Gastrocnemius medialis (tissue), 4 donors: Measurements from ENCODE around the gene VCPKMT. TPM values are rescaled to one million over a fixed set of nuclear protein-coding genes. Genes with fewer than 3 reads are reported as not detected.

ENCODE experiments used
- ATAC-seq, 2 donors: fragments of 150-250 bp; one replicate each; pipeline ENCODE4 v1.9.1; 2016
- DNase-seq, 2 donors: peaks; one replicate each; pipeline ENCODE4 v3.0.0-alpha.2; 2019
- H3K27ac ChIP-seq, 4 donors: fragments of 200-600 bp; sonication (generic); 1 replicate in 1 of 4; 2 replicates in 3 of 4; pipeline ENCODE4 v1.5.1; 2016 to 2018; ENCODE audit warnings: mild to moderate bottlenecking in 2 of 4, moderate library complexity in 1 of 4
- H3K27me3 ChIP-seq, 3 donors: fragments of 200-600 bp; sonication (generic) in 2 of 3; 1 replicate in 1 of 3; 2 replicates in 2 of 3; pipeline versions ENCODE4 v1.5.1 to v1.6.0; 2016 to 2019; ENCODE audit warnings: mild to moderate bottlenecking in 1 of 3, moderate library complexity in 1 of 3
- H3K36me3 ChIP-seq, 2 donors: fragments of 200-600 bp; sonication (generic) in 1 of 2; one replicate each; pipeline ENCODE4 v1.5.1; 2017 to 2018
- H3K4me1 ChIP-seq, 2 donors: fragments of 200-600 bp; sonication (generic) in 1 of 2; one replicate each; pipeline ENCODE4 v1.5.1; 2016 to 2017; ENCODE audit warnings: mild to moderate bottlenecking in 2 of 2
- H3K4me3 ChIP-seq, 4 donors: fragments of 200-600 bp; sonication (generic) in 3 of 4; 1 replicate in 1 of 4; 2 replicates in 3 of 4; pipeline ENCODE4 v1.5.1; 2016 to 2019; ENCODE audit warnings: mild to moderate bottlenecking in 2 of 4
- H3K9me3 ChIP-seq, 3 donors: fragments of 200-600 bp; sonication (generic) in 2 of 3; 1 replicate in 1 of 3; 2 replicates in 2 of 3; pipeline ENCODE4 v1.5.1; 2016 to 2019
- POLR2A ChIP-seq, 2 donors: fragments of 450-650 bp; IDR thresholded peaks; one replicate each; pipeline ENCODE4 v1.6.1; 2017; ENCODE audit warnings: antibody characterized with exemption in 2 of 2, mild to moderate bottlenecking in 2 of 2, moderate library complexity in 2 of 2
- in situ Hi-C, 4 donors: fragments of 200-750 bp; cut with MboI; loops; one replicate each; pipeline versions ENCODE4 v1.15.0 to v1.8.0; 2017; ENCODE audit warnings: low sequenced_read_pairs in 4 of 4
- intact Hi-C: fragments of 100-400 bp; cut with DNase I; formaldehyde crosslinking; loops from one replicate; pipeline ENCODE4 v1.15.1; 2023; ENCODE audit warnings: low total_unique reads
- total RNA-seq, 4 donors: library from RNA; depleted of rRNA; stranded (reverse); fragments of >200 nt; gene quantifications; one replicate each; pipeline versions ENCODE4 v1.1.0 to v1.2.3, GENCODE V29; 2016
- TF ChIP-seq, protein P1 (sequence below), 5 experiments: fragments of 450-650 bp in 3 of 5; fragments of 200-600 bp in 2 of 5; sonication (generic) in 2 of 5; IDR thresholded peaks in 4 of 5; conservative IDR thresholded peaks in 1 of 5; 1 replicate in 4 of 5; 2 replicates in 1 of 5; pipeline ENCODE4 v1.5.1; 2016 to 2019; ENCODE audit warnings: antibody characterized with exemption in 5 of 5, mild to moderate bottlenecking in 3 of 5, moderate library complexity in 3 of 5

The VCPKMT gene
- total RNA-seq, 4 donors from 2014 or later = 2.2 to 7.3 (median 4.9) TPM

DNA sequence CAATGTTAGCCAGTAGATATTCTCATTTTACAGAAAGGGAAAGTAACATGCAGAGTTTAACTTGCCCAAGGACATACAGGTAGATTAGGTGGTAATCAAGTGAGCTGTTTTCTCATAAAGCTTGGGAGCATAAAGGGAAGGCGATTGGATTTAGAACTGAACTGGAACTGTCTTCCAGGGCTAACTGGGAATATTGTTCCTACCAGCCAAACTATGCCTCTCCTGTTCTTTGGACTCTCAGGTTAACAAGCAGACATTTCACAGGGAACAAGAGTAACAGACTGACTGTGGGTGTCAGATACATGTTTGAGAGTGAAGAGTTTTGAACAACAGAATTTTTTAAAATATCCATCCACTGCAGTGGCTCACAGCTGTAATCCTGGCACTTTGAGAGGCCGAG is 15.6 kb downstream of the VCPKMT start:
- Histone ChIP-seq H3K36me3 (no peaks in the 10 kb centered on the region), H3K27ac (no peak overlapping the region), H3K4me3 (no peak overlapping the region), H3K27me3 (no peaks in the 10 kb centered on the region), H3K9me3 (no peaks in the 10 kb centered on the region), H3K4me1 (peaks cover 0 to 6% of the 10 kb centered on the region in 2 donors)
- ATAC-seq (no peak), DNase-seq (no peak)
- TF ChIP-seq, protein P1, sequence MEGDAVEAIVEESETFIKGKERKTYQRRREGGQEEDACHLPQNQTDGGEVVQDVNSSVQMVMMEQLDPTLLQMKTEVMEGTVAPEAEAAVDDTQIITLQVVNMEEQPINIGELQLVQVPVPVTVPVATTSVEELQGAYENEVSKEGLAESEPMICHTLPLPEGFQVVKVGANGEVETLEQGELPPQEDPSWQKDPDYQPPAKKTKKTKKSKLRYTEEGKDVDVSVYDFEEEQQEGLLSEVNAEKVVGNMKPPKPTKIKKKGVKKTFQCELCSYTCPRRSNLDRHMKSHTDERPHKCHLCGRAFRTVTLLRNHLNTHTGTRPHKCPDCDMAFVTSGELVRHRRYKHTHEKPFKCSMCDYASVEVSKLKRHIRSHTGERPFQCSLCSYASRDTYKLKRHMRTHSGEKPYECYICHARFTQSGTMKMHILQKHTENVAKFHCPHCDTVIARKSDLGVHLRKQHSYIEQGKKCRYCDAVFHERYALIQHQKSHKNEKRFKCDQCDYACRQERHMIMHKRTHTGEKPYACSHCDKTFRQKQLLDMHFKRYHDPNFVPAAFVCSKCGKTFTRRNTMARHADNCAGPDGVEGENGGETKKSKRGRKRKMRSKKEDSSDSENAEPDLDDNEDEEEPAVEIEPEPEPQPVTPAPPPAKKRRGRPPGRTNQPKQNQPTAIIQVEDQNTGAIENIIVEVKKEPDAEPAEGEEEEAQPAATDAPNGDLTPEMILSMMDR (IDR thresholded peaks at IDR 0.05 in 4 of 5, conservative IDR thresholded peaks at IDR 0.05 in 1 of 5) = no peak
- TF ChIP-seq POLR2A (IDR thresholded peaks at IDR 0.05) = no peak
- in situ Hi-C loops = loop anchor here in 2 of 4 donors (5.0 to 25.0 kb wide), 2 partner anchors 234 to 464 kb away; partner anchors contain the start of gene DNAAF2 (in 2 of the 2)
- intact Hi-C loops = loop anchor here (10.0 kb wide), 1 partner anchor 466 kb away; the partner anchor contains the start of gene DNAAF2

DNA sequence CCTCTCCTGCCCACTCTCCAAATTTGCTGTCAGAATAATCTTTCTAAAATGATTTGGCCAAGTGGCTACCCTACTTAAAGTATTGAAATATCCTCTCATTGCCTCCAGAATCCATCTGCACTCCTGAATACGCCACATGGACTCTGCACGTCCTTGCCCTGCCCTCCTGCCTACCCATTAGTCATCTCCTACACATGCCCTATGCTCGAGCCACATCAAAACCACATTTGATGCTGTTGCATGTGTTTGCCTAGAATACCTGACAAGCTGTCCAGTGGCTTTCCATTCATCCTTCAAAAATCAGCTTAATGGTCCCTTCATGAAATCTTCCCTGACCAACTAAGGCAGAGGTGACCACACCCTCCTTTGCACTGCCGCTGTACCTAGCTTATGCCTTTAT is 17.0 kb downstream of the VCPKMT start:
- intact Hi-C loops = no loop called here
- no peak overlapping the region for H3K27ac ChIP-seq
- H3K36me3 ChIP-seq = no peaks in the 10 kb centered on the region
- H3K4me3 ChIP-seq = no peak overlapping the region
- in situ Hi-C loops = loop anchor here in 1 of 4 donors (10.0 kb wide), 1 partner anchor 215 kb away; no protein-coding TSS in a partner anchor
- no peak for TF ChIP-seq POLR2A (IDR thresholded peaks at IDR 0.05)
- TF ChIP-seq, protein P1 (IDR thresholded peaks at IDR 0.05 in 4 of 5, conservative IDR thresholded peaks at IDR 0.05 in 1 of 5) = no peak
- H3K9me3 ChIP-seq = no peaks in the 10 kb centered on the region
- H3K4me1 ChIP-seq = no peaks in the 10 kb centered on the region
- no peak for ATAC-seq
- H3K27me3 ChIP-seq = no peaks in the 10 kb centered on the region
- no peak for DNase-seq

DNA sequence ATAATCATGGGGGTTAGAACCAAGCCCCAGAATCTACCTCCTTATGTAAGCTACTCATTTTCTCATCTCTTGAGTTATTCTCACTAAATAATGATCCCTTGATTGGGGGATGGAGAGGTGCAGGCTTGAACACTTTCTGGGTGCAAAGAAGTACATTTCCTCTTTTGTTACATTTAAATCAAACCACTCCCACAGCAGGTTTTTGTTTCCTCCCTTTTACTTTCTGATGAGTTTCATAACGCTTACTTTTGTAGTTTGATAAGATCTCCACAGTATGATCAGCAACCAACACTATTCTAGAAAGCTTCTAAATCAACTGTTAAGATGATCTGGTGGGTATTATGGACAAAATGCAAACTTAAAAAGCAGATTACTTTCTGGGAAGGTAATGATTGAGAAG is 20.5 kb downstream of the VCPKMT start:
- ATAC-seq (no peak), DNase-seq (no peak)
- no peaks in the 10 kb centered on the region for H3K4me1 ChIP-seq
- H3K4me3 ChIP-seq = no peak overlapping the region
- no peak overlapping the region for H3K27ac ChIP-seq
- intact Hi-C loops = no loop called here
- TF ChIP-seq POLR2A (IDR thresholded peaks at IDR 0.05) = no peak
- TF ChIP-seq, protein P1 (IDR thresholded peaks at IDR 0.05 in 4 of 5, conservative IDR thresholded peaks at IDR 0.05 in 1 of 5) = no peak
- in situ Hi-C loops = loop anchor here in 1 of 4 donors (10.0 kb wide), 1 partner anchor 211 kb away; no protein-coding TSS in a partner anchor
- H3K27me3 ChIP-seq = no peaks in the 10 kb centered on the region
- H3K36me3 ChIP-seq = no peaks in the 10 kb centered on the region
- no peaks in the 10 kb centered on the region for H3K9me3 ChIP-seq

DNA sequence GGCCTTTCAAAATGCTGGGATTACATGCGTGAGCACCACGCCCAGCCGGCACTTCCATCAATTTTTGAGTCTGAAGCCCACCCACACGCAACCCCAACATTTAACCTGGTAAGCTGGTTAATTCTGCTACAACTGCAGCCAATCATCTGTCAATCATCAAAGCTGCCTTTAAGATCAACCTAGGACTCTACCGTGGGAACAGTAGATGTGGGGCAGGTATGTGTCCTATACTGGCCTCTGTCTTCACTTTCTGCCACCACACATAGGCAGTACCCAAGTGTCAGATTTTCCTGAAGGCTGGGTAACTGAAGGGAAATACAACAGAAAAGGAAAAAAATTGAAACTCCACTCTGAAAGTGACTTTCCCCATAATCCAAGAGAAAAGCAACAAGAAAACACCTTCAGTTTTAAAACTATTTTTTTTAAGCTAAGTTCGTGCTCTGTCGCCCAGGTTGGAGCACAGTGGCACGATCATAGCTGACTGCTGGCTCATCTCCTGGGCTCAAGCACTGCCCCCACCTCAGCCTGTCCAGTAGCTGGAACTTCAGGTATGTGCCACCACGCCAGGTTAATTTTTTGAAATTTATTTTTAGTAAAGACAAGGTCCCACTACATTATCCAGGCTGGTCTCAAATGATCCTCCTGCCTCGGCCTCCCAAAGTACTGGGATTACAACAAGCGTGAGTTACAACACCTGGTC is 22.2 kb downstream of the VCPKMT start:
- Histone ChIP-seq H3K4me3 (no peak overlapping the region), H3K27me3 (no peaks in the 10 kb centered on the region), H3K9me3 (no peaks in the 10 kb centered on the region), H3K27ac (no peak overlapping the region), H3K36me3 (no peaks in the 10 kb centered on the region), H3K4me1 (no peaks in the 10 kb centered on the region)
- no peak for ATAC-seq
- intact Hi-C loops = no loop called here
- in situ Hi-C loops = loop anchor here in 1 of 4 donors (10.0 kb wide), 1 partner anchor 209 kb away; no protein-coding TSS in a partner anchor
- TF ChIP-seq POLR2A (IDR thresholded peaks at IDR 0.05) = no peak
- TF ChIP-seq, protein P1 (IDR thresholded peaks at IDR 0.05 in 4 of 5, conservative IDR thresholded peaks at IDR 0.05 in 1 of 5) = no peak
- no peak for DNase-seq
